Measurements from ENCODE around the gene PI16.

- TF ChIP-seq POLR2A (IDR thresholded peaks at IDR 0.05) (no peak), CTCF (IDR thresholded peaks at IDR 0.05) (no peak), EP300 (IDR thresholded peaks at IDR 0.05) (no peak)
Observed at GRCh38 chr6:36929152-36929551, 25.4 kb upstream of the PI16 start.

Measured in ovary (tissue), 3 donors.